NT2/D1 (cell line): ENCODE results near the gene NSFL1C.

Experiments used
- DNase-seq: peaks from one replicate; pipeline ENCODE4 v3.0.0-alpha.2; 2011; ENCODE audit warnings: low read depth, low spot score
- H3K27me3 ChIP-seq: 2 replicates; pipeline ENCODE4 v1.6.0; 2011; ENCODE audit warnings: mild to moderate bottlenecking; ENCODE audit not compliant: insufficient read length, insufficient read depth
- H3K36me3 ChIP-seq: 2 replicates; pipeline ENCODE4 v1.6.1; 2011; ENCODE audit warnings: mild to moderate bottlenecking, low read length, mixed read lengths; ENCODE audit not compliant: insufficient read depth, insufficient read length
- H3K4me1 ChIP-seq: 2 replicates; pipeline ENCODE4 v1.5.1; 2011; ENCODE audit not compliant: insufficient read depth, insufficient read length
- H3K4me3 ChIP-seq: 2 replicates; pipeline ENCODE4 v1.5.1; 2011; ENCODE audit warnings: low read depth; ENCODE audit not compliant: insufficient read length
- H3K9ac ChIP-seq: 2 replicates; pipeline ENCODE4 v1.6.0; 2011; ENCODE audit warnings: low read depth; ENCODE audit not compliant: insufficient read length
- H3K9me3 ChIP-seq: 2 replicates; pipeline ENCODE4 v1.5.1; 2011; ENCODE audit warnings: mild to moderate bottlenecking, low read length; ENCODE audit not compliant: insufficient read depth
- SUZ12 ChIP-seq: IDR thresholded peaks from 2 replicates; pipeline ENCODE4 v1.6.1; 2011; ENCODE audit not compliant: insufficient read length, insufficient read depth; ENCODE audit errors: extremely low read depth
- YY1 ChIP-seq: IDR thresholded peaks from 2 replicates; pipeline ENCODE4 v1.6.1; 2011; ENCODE audit not compliant: insufficient read length, insufficient read depth
- ZNF274 ChIP-seq: IDR thresholded peaks from 2 replicates; pipeline ENCODE4 v1.6.1; 2011; ENCODE audit warnings: mild to moderate bottlenecking, low read depth, low read length

Gene NSFL1C

DNA sequence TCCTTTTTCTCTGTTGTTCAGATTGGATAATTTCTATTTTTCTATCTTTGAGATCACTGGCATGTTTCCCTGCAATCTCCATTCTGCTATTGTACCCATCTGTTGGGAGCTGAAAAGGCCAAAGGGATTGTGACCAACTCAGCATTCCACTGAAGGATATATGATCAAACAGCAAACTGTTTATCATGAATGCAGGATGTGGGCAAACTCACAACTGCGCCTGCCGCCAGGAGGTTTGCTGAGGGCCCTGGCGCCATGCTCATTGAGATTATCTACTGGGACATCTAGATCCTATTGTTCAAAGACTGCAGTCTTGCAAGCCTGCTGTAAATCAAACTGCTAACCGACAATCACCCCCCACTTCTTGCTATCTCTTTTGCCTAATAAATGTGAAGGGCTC lies 69.9 kb downstream of the NSFL1C start:
- no peak for DNase-seq

DNA sequence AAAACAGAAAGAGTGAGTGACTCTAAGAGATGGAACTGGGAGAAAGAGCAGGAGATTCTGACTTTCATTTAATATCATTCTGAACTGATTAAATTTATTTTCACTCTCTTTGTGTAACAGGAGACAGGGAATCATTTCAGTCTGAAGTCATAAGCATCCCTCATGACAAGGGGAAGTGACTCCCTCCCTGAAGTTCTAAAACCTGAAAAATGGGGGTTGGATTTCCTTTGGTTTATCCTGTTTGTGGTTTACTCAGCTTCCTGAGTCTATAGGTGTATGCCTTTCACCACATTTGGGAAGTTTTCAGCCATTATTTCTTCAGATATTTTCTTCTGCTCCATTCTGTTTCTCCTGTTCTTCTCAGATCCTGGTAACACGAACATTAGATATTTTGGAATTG lies 70.4 kb downstream of the NSFL1C start:
- Histone ChIP-seq H3K9me3 (no peaks in the 10 kb centered on the region), H3K27me3 (peaks cover 24% of the 10 kb centered on the region), H3K4me1 (no peaks in the 10 kb centered on the region), H3K4me3 (no peak overlapping the region), H3K36me3 (peaks cover 3% of the 10 kb centered on the region), H3K9ac (no peak overlapping the region)
- no peak for TF ChIP-seq ZNF274
- DNase-seq: no peak

More for the DNA sequence above, 69.9 kb downstream of the NSFL1C start:
- no peak overlapping the region for H3K9ac ChIP-seq
- H3K27me3 ChIP-seq: peaks cover 24% of the 10 kb centered on the region
- H3K9me3 ChIP-seq: no peaks in the 10 kb centered on the region
- no peaks in the 10 kb centered on the region for H3K36me3 ChIP-seq
- no peak overlapping the region for H3K4me3 ChIP-seq
- TF ChIP-seq ZNF274 (no peak), SUZ12 (no peak)
- H3K4me1 ChIP-seq: no peaks in the 10 kb centered on the region

DNA sequence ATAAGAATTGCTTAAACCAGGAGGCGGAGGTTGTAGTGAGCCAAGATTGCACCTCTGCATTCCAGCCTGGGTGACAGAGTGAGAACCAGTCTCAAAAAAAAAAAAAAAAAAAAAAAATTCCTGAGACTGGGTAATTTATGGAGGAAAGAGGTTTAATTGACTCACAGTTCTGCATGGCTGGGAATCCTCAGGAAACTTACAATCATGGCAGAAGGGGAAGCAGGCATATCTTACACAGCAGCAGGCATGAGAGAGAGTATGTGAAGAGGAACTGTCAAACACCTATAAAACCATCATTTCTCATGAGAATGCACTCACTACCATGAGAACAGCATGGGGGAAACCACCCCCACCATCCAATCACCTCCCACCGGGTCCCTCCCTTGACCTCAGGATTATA lies 72.0 kb downstream of the NSFL1C start:
- Histone ChIP-seq H3K9me3 (no peaks in the 10 kb centered on the region), H3K4me1 (peaks cover 13% of the 10 kb centered on the region), H3K36me3 (peaks cover 13% of the 10 kb centered on the region), H3K27me3 (peaks cover 24% of the 10 kb centered on the region), H3K9ac (no peak overlapping the region), H3K4me3 (no peak overlapping the region)
- no peak for TF ChIP-seq YY1
- no peak for TF ChIP-seq ZNF274
- TF ChIP-seq SUZ12: no peak
- DNase-seq: no peak

DNA sequence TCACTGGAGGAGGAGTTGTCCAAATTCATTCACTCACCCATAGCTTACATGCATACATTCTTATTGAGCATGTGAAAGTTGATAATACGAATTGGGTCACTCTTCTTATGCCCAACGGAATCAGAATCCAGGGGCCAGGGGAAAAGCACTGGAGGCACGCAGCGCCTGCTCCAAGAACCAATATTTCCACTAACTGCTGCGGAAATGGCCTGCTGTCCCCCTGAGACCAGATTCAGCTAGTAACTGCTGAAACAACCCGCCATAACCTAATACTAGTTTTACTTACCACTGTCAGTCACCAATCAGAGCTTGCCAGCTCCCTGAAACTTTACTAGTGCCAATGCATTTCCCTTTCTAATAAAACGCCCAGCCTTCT lies 73.2 kb downstream of the NSFL1C start:
- no peaks in the 10 kb centered on the region for H3K9me3 ChIP-seq
- no peak for TF ChIP-seq YY1
- TF ChIP-seq ZNF274: no peak
- no peak for TF ChIP-seq SUZ12
- H3K9ac ChIP-seq: peak overlapping the region; percentile 88
- peaks cover 16% of the 10 kb centered on the region for H3K4me1 ChIP-seq
- H3K27me3 ChIP-seq: peaks cover 24% of the 10 kb centered on the region
- peaks cover 22% of the 10 kb centered on the region for H3K36me3 ChIP-seq
- DNase-seq: no peak
- H3K4me3 ChIP-seq: peak overlapping the region; percentile 76

- peak; percentile 69 for DNase-seq
- Histone ChIP-seq H3K36me3 (peaks cover 26% of the 10 kb centered on the region), H3K9ac (peak within 1 kb of the TSS; percentile 88), H3K4me1 (peaks cover 16% of the 10 kb centered on the region), H3K9me3 (no peaks in the 10 kb centered on the region), H3K4me3 (peak within 1 kb of the TSS; percentile 76), H3K27me3 (peaks cover 24% of the 10 kb centered on the region)
- TF ChIP-seq ZNF274: no peak
- no peak for TF ChIP-seq SUZ12
- TF ChIP-seq YY1: no peak
These were observed 73.7 kb downstream of the NSFL1C start, which contains the start of gene FKBP1A for GRCh38 chr20:1392693-1393506. Gene FKBP1A (minus strand): TSS chr20:1393054. CDS start chr20:1392998, 56 bp downstream.

- H3K36me3 ChIP-seq: peaks cover 30% of the 10 kb centered on the region
- peaks cover 24% of the 10 kb centered on the region for H3K27me3 ChIP-seq
- peak overlapping the region; percentile 76 for H3K4me3 ChIP-seq
- DNase-seq: no peak
- peak overlapping the region; percentile 88 for H3K9ac ChIP-seq
- peaks cover 16% of the 10 kb centered on the region for H3K4me1 ChIP-seq
- TF ChIP-seq ZNF274 (no peak), YY1 (no peak), SUZ12 (no peak)
- H3K9me3 ChIP-seq: no peaks in the 10 kb centered on the region
These were observed 74.3 kb downstream of the NSFL1C start for GRCh38 chr20:1392443-1392692.
